Measurements from ENCODE around the gene MTA1. TPM values are rescaled to one million over a fixed set of nuclear protein-coding genes. Genes with fewer than 3 reads are reported as not detected.

Gene MTA1
- total and polyA plus RNA-seq, 4 experiments from 2014 or later: 1.5 to 123 (median 64.2) TPM

DNA sequence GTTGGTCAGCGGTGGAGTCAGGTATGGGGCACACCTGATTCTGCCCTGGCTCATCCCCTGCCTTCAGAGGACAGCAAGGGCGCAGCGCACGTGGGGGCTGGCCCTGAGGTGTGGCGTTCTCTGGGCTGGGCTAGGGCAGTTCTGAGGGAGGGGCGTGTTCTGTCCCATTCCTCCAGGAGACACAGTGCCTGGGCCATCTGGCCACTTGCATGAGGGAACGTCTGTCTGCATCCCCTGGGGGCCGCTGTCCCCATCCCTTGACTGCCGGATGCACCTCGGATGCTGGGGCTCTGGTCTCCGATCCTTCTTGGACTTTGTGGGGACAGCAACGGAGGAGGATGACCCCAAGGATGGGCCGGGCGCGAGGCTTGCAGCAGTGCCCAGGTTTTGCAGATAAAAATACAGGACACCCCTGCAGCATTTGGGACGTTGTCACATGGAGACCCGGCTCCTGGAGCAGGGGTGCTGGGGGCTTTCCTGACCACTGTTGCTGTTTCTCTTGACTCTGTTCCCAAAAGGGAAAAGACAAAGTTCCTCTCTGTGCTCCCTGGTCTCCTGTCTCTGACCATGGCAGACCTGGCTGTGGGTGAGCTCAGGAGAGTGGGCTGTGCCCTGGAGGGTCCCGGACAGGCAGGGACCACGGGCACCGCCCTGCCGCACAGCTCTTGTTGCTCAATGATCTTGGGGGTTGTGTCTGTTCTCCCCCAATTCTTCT, 6.9 kb downstream of the MTA1 start:
- no peaks in the 10 kb centered on the region for H3K36me3 ChIP-seq (ENCODE audit: insufficient read depth, low read length)
- peak overlapping the region in 1 of 7 donors; percentile 40 for H3K27ac Mint-ChIP-seq
- no peak overlapping the region for H3K4me3 Mint-ChIP-seq
- no peak overlapping the region for H3K4me3 ChIP-seq (ENCODE audit: low read length in 2 of 2)
- H3K9me3 ChIP-seq (ENCODE audit: control insufficient read depth in 1 of 2, low read length in 2 of 2): no peaks in the 10 kb centered on the region
- peaks cover 8 to 33% (median 20%) of the 10 kb centered on the region in 4 donors for H3K4me1 Mint-ChIP-seq
- no peaks in the 10 kb centered on the region for H3K27me3 Mint-ChIP-seq
- ChIA-PET CTCF (ENCODE audit: partially characterized antibody) (no interaction called here), POLR2A (ENCODE audit: partially characterized antibody) (no interaction called here)
- H3K27me3 ChIP-seq (ENCODE audit: insufficient read depth, low read length): no peaks in the 10 kb centered on the region
- H3K4me1 ChIP-seq (ENCODE audit: insufficient read depth, low read length): peaks cover 12% of the 10 kb centered on the region
- H3K36me3 Mint-ChIP-seq: peaks cover 15 to 31% of the 10 kb centered on the region in 2 donors
- DNase-seq: no peak
- intact Hi-C loops (cut with micrococcal nuclease): no loop called here
- no peak overlapping the region for H3K27ac ChIP-seq (ENCODE audit: low read depth, low read length)
- no peaks in the 10 kb centered on the region for H3K9me3 Mint-ChIP-seq

DNA sequence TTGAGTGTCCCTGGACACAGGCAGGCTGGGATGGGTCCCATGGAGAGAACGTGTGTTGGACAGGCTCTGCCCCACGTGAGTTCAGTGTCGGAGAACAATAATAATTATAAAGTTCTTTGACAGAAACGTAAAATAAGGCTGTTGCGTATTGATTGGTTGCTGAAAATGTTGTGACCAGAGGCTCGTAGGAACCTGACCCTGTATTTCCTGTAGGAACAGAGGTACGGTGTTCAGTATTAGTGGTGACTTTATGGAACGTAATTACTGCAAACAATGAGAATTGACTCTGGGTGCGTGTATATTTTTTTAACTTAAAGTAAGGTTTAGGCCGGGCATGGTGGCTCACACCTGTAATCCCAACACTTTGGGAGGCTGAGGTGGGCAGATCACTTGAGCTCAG, 7.8 kb downstream of the MTA1 start:
- no peak for DNase-seq
- no peaks in the 10 kb centered on the region for H3K27me3 Mint-ChIP-seq
- H3K4me3 ChIP-seq (ENCODE audit: low read length in 2 of 2): no peak overlapping the region
- peaks cover 5 to 25% (median 13%) of the 10 kb centered on the region in 4 donors for H3K4me1 Mint-ChIP-seq
- H3K4me1 ChIP-seq (ENCODE audit: insufficient read depth, low read length): peaks cover 4% of the 10 kb centered on the region
- peaks cover 15 to 31% of the 10 kb centered on the region in 2 donors for H3K36me3 Mint-ChIP-seq
- CTCF ChIA-PET (ENCODE audit: partially characterized antibody): interaction anchor here (1.3 kb wide), 1 partner anchor 12 kb away, joined by 3 read pairs; no protein-coding TSS in a partner anchor
- H3K4me3 Mint-ChIP-seq: no peak overlapping the region
- POLR2A ChIA-PET (ENCODE audit: partially characterized antibody): no interaction called here
- no peak overlapping the region for H3K27ac Mint-ChIP-seq
- H3K36me3 ChIP-seq (ENCODE audit: insufficient read depth, low read length): no peaks in the 10 kb centered on the region
- no peaks in the 10 kb centered on the region for H3K9me3 Mint-ChIP-seq
- H3K27me3 ChIP-seq (ENCODE audit: insufficient read depth, low read length): no peaks in the 10 kb centered on the region
- no peak overlapping the region for H3K27ac ChIP-seq (ENCODE audit: low read depth, low read length)
- intact Hi-C loops (cut with micrococcal nuclease): no loop called here
- H3K9me3 ChIP-seq (ENCODE audit: control insufficient read depth in 1 of 2, low read length in 2 of 2): no peaks in the 10 kb centered on the region

DNA sequence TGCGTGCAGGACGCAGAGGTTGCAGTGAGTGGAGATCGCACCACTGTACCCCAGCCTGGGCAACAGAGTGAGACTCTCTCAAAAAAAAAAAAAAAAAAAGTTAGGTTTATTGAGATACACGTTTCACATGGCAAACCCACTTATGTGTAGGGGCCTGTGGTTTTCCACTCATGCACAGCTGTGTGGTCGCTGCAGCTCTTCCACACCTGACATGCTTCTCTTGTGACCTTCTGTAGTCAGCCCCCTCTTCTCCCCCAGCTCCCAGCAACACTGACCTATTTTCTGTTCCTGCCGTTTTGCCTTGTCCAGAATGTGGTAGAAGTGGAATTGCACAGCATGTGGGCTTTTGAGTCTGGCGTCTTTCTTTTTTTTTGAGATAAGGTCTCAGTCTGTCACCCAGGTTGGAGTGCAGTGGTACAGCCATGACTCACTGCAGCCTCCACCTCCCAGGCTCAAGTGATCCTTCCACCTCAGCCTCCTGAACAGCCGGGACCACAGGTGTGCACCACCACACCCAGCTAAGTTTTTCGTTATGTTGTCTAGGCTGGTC, 8.4 kb downstream of the MTA1 start:
- Histone ChIP-seq H3K9me3 (ENCODE audit: control insufficient read depth in 1 of 2, low read length in 2 of 2) (no peaks in the 10 kb centered on the region), H3K36me3 (ENCODE audit: insufficient read depth, low read length) (no peaks in the 10 kb centered on the region), H3K27ac (ENCODE audit: low read depth, low read length) (no peak overlapping the region), H3K4me1 (ENCODE audit: insufficient read depth, low read length) (no peaks in the 10 kb centered on the region), H3K27me3 (ENCODE audit: insufficient read depth, low read length) (no peaks in the 10 kb centered on the region), H3K4me3 (ENCODE audit: low read length in 2 of 2) (no peak overlapping the region)
- intact Hi-C loops (cut with micrococcal nuclease): no loop called here
- Mint-ChIP-seq H3K27ac (peak overlapping the region in 1 of 7 donors; percentile 31), H3K9me3 (no peaks in the 10 kb centered on the region), H3K4me3 (no peak overlapping the region), H3K4me1 (peaks cover 2 to 20% (median 9%) of the 10 kb centered on the region in 4 donors), H3K27me3 (no peaks in the 10 kb centered on the region), H3K36me3 (peaks cover 15 to 29% of the 10 kb centered on the region in 2 donors)
- CTCF ChIA-PET (ENCODE audit: partially characterized antibody): interaction anchor here (1.3 kb wide), 1 partner anchor 13 kb away, joined by 3 read pairs; no protein-coding TSS in a partner anchor
- DNase-seq: no peak
- POLR2A ChIA-PET (ENCODE audit: partially characterized antibody): no interaction called here

DNA sequence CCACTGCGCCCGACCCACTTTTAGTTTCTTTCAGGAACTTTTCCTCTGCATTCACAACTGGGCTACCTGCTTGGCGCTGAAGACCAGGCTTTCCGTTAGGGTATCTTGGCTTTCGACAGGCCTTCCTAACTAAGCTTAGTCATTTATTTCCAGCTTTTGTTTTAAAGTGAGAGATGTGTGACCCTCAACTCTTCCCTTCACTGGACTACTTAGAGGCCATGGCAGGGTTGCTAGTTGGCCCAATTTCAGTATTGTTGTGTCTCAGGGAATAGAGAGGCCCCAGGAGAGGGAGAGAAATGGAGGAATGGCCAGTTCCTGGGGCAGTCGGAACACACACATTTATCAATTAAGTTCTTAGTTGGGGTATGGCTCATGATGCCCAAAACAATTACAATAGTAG, 10.4 kb downstream of the MTA1 start:
- POLR2A ChIA-PET (ENCODE audit: partially characterized antibody): no interaction called here
- Histone ChIP-seq H3K27me3 (ENCODE audit: insufficient read depth, low read length) (no peaks in the 10 kb centered on the region), H3K4me3 (ENCODE audit: low read length in 2 of 2) (no peak overlapping the region), H3K36me3 (ENCODE audit: insufficient read depth, low read length) (no peaks in the 10 kb centered on the region), H3K4me1 (ENCODE audit: insufficient read depth, low read length) (no peaks in the 10 kb centered on the region), H3K9me3 (ENCODE audit: control insufficient read depth in 1 of 2, low read length in 2 of 2) (no peaks in the 10 kb centered on the region), H3K27ac (ENCODE audit: low read depth, low read length) (no peak overlapping the region)
- CTCF ChIA-PET (ENCODE audit: partially characterized antibody): interaction anchor here (1.1 kb wide), 1 partner anchor 19 kb away, joined by 3 read pairs; no protein-coding TSS in a partner anchor
- Mint-ChIP-seq H3K27me3 (no peaks in the 10 kb centered on the region), H3K4me3 (no peak overlapping the region), H3K9me3 (no peaks in the 10 kb centered on the region), H3K36me3 (peaks cover 15 to 27% of the 10 kb centered on the region in 2 donors), H3K27ac (no peak overlapping the region), H3K4me1 (peaks cover 7 to 15% (median 12%) of the 10 kb centered on the region in 4 donors)
- DNase-seq: no peak
- intact Hi-C loops (cut with micrococcal nuclease): no loop called here

DNA sequence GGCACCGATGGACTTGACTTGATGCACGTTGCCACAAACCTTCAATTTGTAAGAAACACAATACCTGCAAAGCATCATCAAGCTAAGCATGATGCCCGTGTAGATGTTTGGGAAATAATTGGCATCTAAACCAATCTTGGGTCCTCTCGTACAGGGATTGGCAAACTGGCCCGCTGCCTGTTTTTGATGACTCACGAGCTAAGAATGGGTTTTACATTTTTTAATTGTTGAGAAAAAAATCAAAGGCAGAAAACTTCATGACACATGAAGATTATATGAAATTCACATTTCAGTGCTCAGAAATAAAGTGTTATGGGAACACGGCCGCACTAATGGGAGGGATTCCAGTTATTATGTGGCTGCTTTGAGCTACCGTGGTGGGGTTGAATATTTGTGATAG, 10.9 kb downstream of the MTA1 start:
- no peak overlapping the region for H3K27ac Mint-ChIP-seq
- H3K27me3 ChIP-seq (ENCODE audit: insufficient read depth, low read length): no peaks in the 10 kb centered on the region
- H3K27me3 Mint-ChIP-seq: no peaks in the 10 kb centered on the region
- no peaks in the 10 kb centered on the region for H3K9me3 ChIP-seq (ENCODE audit: control insufficient read depth in 1 of 2, low read length in 2 of 2)
- H3K36me3 ChIP-seq (ENCODE audit: insufficient read depth, low read length): no peaks in the 10 kb centered on the region
- H3K4me3 ChIP-seq (ENCODE audit: low read length in 2 of 2): no peak overlapping the region
- no peak for DNase-seq
- CTCF ChIA-PET (ENCODE audit: partially characterized antibody): interaction anchor here (1.1 kb wide), 1 partner anchor 18 kb away, joined by 3 read pairs; no protein-coding TSS in a partner anchor
- H3K4me1 Mint-ChIP-seq: peaks cover 9 to 18% (median 15%) of the 10 kb centered on the region in 4 donors
- intact Hi-C loops (cut with micrococcal nuclease): no loop called here
- no peaks in the 10 kb centered on the region for H3K9me3 Mint-ChIP-seq
- H3K4me3 Mint-ChIP-seq: no peak overlapping the region
- peaks cover 15 to 28% of the 10 kb centered on the region in 2 donors for H3K36me3 Mint-ChIP-seq
- H3K4me1 ChIP-seq (ENCODE audit: insufficient read depth, low read length): no peaks in the 10 kb centered on the region
- POLR2A ChIA-PET (ENCODE audit: partially characterized antibody): no interaction called here
- no peak overlapping the region for H3K27ac ChIP-seq (ENCODE audit: low read depth, low read length)

DNA sequence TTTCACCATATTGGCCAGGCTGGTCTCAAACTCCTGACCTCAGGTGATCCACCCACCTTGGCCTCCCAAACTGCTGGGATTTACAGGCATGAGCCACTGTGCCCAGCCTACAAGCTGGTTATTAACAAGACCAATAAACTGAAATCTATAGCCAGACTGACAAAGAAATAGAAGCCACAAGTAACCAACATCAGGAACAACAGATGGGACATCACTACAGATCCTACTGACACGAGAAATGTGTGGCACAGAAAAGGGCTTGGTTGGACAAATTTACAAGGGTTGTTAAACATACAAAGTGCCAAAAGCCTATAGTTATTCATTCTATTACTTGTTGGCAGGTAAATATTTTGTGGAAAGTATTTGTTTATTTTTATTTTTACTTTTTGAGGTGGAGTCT, 11.6 kb downstream of the MTA1 start:
- H3K27ac Mint-ChIP-seq: no peak overlapping the region
- peaks cover 12 to 25% (median 20%) of the 10 kb centered on the region in 4 donors for H3K4me1 Mint-ChIP-seq
- Histone ChIP-seq H3K36me3 (ENCODE audit: insufficient read depth, low read length) (no peaks in the 10 kb centered on the region), H3K27me3 (ENCODE audit: insufficient read depth, low read length) (no peaks in the 10 kb centered on the region), H3K4me3 (ENCODE audit: low read length in 2 of 2) (no peak overlapping the region), H3K9me3 (ENCODE audit: control insufficient read depth in 1 of 2, low read length in 2 of 2) (no peaks in the 10 kb centered on the region), H3K4me1 (ENCODE audit: insufficient read depth, low read length) (no peaks in the 10 kb centered on the region), H3K27ac (ENCODE audit: low read depth, low read length) (no peak overlapping the region)
- POLR2A ChIA-PET (ENCODE audit: partially characterized antibody): no interaction called here
- H3K4me3 Mint-ChIP-seq: no peak overlapping the region
- H3K9me3 Mint-ChIP-seq: no peaks in the 10 kb centered on the region
- CTCF ChIA-PET (ENCODE audit: partially characterized antibody): interaction anchor here (1.1 kb wide), 1 partner anchor 17 kb away, joined by 3 read pairs; no protein-coding TSS in a partner anchor
- intact Hi-C loops (cut with micrococcal nuclease): no loop called here
- no peaks in the 10 kb centered on the region for H3K27me3 Mint-ChIP-seq
- H3K36me3 Mint-ChIP-seq: peaks cover 15 to 30% of the 10 kb centered on the region in 2 donors
- DNase-seq: no peak

DNA sequence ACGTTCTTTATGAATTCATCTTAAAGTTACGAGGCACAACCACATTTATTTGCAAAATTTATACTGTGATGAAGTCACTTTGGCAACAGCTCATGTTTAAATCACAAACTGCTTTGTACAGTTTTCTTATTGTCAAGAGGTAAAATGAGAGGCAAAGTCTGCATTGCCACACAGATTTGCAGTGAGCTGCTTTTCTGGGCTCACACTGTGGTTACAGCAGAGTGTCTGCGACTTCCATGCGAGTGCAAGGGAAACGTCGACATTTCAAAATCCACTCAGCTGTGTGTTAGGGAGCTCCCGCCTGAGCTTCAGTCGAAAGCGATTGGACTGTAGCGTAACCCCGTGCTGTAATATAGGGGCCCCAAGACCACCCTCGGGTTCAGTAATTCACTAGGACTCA, 13.0 kb downstream of the MTA1 start:
- ChIA-PET POLR2A (ENCODE audit: partially characterized antibody) (no interaction called here), CTCF (ENCODE audit: partially characterized antibody) (no interaction called here)
- Histone ChIP-seq H3K36me3 (ENCODE audit: insufficient read depth, low read length) (no peaks in the 10 kb centered on the region), H3K27ac (ENCODE audit: low read depth, low read length) (no peak overlapping the region), H3K4me3 (ENCODE audit: low read length in 2 of 2) (no peak overlapping the region), H3K4me1 (ENCODE audit: insufficient read depth, low read length) (no peaks in the 10 kb centered on the region), H3K27me3 (ENCODE audit: insufficient read depth, low read length) (no peaks in the 10 kb centered on the region), H3K9me3 (ENCODE audit: control insufficient read depth in 1 of 2, low read length in 2 of 2) (no peaks in the 10 kb centered on the region)
- intact Hi-C loops (cut with micrococcal nuclease): no loop called here
- H3K9me3 Mint-ChIP-seq: no peaks in the 10 kb centered on the region
- no peaks in the 10 kb centered on the region for H3K27me3 Mint-ChIP-seq
- DNase-seq: no peak
- no peak overlapping the region for H3K4me3 Mint-ChIP-seq
- peaks cover 5 to 21% of the 10 kb centered on the region in 2 donors for H3K36me3 Mint-ChIP-seq
- H3K4me1 Mint-ChIP-seq: peaks cover 14 to 16% (median 15%) of the 10 kb centered on the region in 4 donors
- H3K27ac Mint-ChIP-seq: peak overlapping the region in 2 of 7 donors; percentile 7 to 25
